Measurements from ENCODE around the gene SLC2A6. TPM values are rescaled to one million over a fixed set of nuclear protein-coding genes. Genes with fewer than 3 reads are reported as not detected.

The SLC2A6 gene
- total RNA-seq, 1 experiment from 2014 or later = 18.7 TPM

- H3K79me1 ChIP-seq (ENCODE audit: insufficient read depth, low read depth, low read length, poor library complexity, severe bottlenecking) = no peaks in the 10 kb centered on the region
- H2BK20ac ChIP-seq (ENCODE audit: low read depth, low read length, poor library complexity, severe bottlenecking) = no peak overlapping the region
- H2BK15ac ChIP-seq (ENCODE audit: low read depth, low read length) = no peak overlapping the region
- H3K18ac ChIP-seq (ENCODE audit: insufficient read length, low read depth, low read length) = no peak overlapping the region
- H3T11ph ChIP-seq (ENCODE audit: low read length) = no peak overlapping the region
- peaks cover 7% of the 10 kb centered on the region for H3K27me3 Mint-ChIP-seq (ENCODE audit: low read depth)
- no peak overlapping the region for H3K27ac ChIP-seq (ENCODE audit: insufficient read length, low read depth, low read length)
- no peak overlapping the region for H4K8ac ChIP-seq (replicated peaks; ENCODE audit: insufficient read length, low read depth, low read length)
- TF ChIP-seq, protein P1, sequence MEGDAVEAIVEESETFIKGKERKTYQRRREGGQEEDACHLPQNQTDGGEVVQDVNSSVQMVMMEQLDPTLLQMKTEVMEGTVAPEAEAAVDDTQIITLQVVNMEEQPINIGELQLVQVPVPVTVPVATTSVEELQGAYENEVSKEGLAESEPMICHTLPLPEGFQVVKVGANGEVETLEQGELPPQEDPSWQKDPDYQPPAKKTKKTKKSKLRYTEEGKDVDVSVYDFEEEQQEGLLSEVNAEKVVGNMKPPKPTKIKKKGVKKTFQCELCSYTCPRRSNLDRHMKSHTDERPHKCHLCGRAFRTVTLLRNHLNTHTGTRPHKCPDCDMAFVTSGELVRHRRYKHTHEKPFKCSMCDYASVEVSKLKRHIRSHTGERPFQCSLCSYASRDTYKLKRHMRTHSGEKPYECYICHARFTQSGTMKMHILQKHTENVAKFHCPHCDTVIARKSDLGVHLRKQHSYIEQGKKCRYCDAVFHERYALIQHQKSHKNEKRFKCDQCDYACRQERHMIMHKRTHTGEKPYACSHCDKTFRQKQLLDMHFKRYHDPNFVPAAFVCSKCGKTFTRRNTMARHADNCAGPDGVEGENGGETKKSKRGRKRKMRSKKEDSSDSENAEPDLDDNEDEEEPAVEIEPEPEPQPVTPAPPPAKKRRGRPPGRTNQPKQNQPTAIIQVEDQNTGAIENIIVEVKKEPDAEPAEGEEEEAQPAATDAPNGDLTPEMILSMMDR (conservative IDR thresholded peaks at IDR 0.05) = no peak
- no peak overlapping the region for H4K5ac ChIP-seq (ENCODE audit: insufficient read length, low read depth, low read length)
- H3K9me3 ChIP-seq (ENCODE audit: control insufficient read depth, low read depth, low read length) = no peaks in the 10 kb centered on the region
- H3K4me2 ChIP-seq (ENCODE audit: insufficient read depth, insufficient read length, low read length) = no peak overlapping the region
- no peaks in the 10 kb centered on the region for H3K36me3 Mint-ChIP-seq (ENCODE audit: insufficient read depth in 1 of 3, low read depth in 3 of 3)
- H3K4me1 ChIP-seq (ENCODE audit: insufficient read depth, low read length) = no peaks in the 10 kb centered on the region
- H3K23ac ChIP-seq (ENCODE audit: insufficient read length, low read depth, low read length) = no peak overlapping the region
- H3K4me3 Mint-ChIP-seq = no peak overlapping the region
- no peak overlapping the region for H2AFZ ChIP-seq (ENCODE audit: low read length)
- no peak overlapping the region for H4K91ac ChIP-seq (ENCODE audit: insufficient read length, low read depth, low read length)
- DNase-seq = no peak
- no peak overlapping the region for H2BK5ac ChIP-seq (ENCODE audit: insufficient read length, low read length)
- no peak overlapping the region for H2BK120ac ChIP-seq (ENCODE audit: low read depth, low read length, poor library complexity, severe bottlenecking)
- H3K27ac Mint-ChIP-seq = no peak overlapping the region
- H3K79me2 ChIP-seq (ENCODE audit: insufficient read depth, low read length) = no peaks in the 10 kb centered on the region
- H3K56ac ChIP-seq (ENCODE audit: insufficient read length, low read depth, low read length) = no peak overlapping the region
- H3K9me3 Mint-ChIP-seq = 0 out of 5 replicates have a peak, but pooled peaks cover 0 to 2% of the 10 kb centered on the region in 2 experiments
- no peaks in the 10 kb centered on the region for H3K27me3 ChIP-seq (ENCODE audit: insufficient read depth, low read length)
- no CpG with 5 or more reads among the region's 23 CpGs for WGBS (ENCODE audit: extremely low coverage, insufficient read length, low lambda C conversion rate)
- no peaks in the 10 kb centered on the region for H3K4me1 Mint-ChIP-seq
- H2AK5ac ChIP-seq (ENCODE audit: insufficient read length, low read length) = no peak overlapping the region
- no peaks in the 10 kb centered on the region for H4K20me1 ChIP-seq (ENCODE audit: control insufficient read depth, insufficient read depth, insufficient read length)
- H3K9ac ChIP-seq (ENCODE audit: extremely low read depth, insufficient read length, low read length) = no peak overlapping the region
- no peaks in the 10 kb centered on the region for H3K23me2 ChIP-seq (ENCODE audit: insufficient read length, low read depth, low read length, poor library complexity, severe bottlenecking)
- no peak overlapping the region for H2BK12ac ChIP-seq (ENCODE audit: insufficient read length, low read depth, low read length)
- H3K14ac ChIP-seq (ENCODE audit: insufficient read depth, low read length) = no peak overlapping the region
- no peak overlapping the region for H3K4ac ChIP-seq (ENCODE audit: low read depth, low read length)
These were observed 15.1 kb upstream of the SLC2A6 start for GRCh38 chr9:133493845-133494540.
